OCI-M2 (cell line): ENCODE results near the gene CACNA1A.
"Not testable (repeated sequence)": the region's sequence is repeated elsewhere in the genome, so short reads cannot be mapped to it uniquely, and the experiment has no call there.

ENCODE experiments used
- DNase-seq: peaks from one replicate; lab custom pipeline; 2025; ENCODE audit not compliant: unreplicated experiment; lab: John Stamatoyannopoulos, UW

Gene CACNA1A

GRCh38 chr19:13169769-13170168, 336.5 kb downstream of the CACNA1A start:
- no peak for DNase-seq

- DNase-seq: not testable (repeated sequence)
These were observed 340.1 kb downstream of the CACNA1A start for GRCh38 chr19:13166151-13166550.

- DNase-seq: no peak
These were observed 340.9 kb downstream of the CACNA1A start for GRCh38 chr19:13165162-13165997.

- no peak for DNase-seq
These were observed 341.7 kb downstream of the CACNA1A start for GRCh38 chr19:13164343-13165161.

- no peak for DNase-seq
These were observed 342.5 kb downstream of the CACNA1A start for GRCh38 chr19:13163609-13164342.

- no peak for DNase-seq
These were observed 343.3 kb downstream of the CACNA1A start for GRCh38 chr19:13162724-13163608.

GRCh38 chr19:13160557-13160956, 345.7 kb downstream of the CACNA1A start:
- no peak for DNase-seq

GRCh38 chr19:13159713-13160112, 346.6 kb downstream of the CACNA1A start:
- no peak for DNase-seq
